ENCODE measurements around the gene SSTR5.

SSTR5 gene

DNA sequence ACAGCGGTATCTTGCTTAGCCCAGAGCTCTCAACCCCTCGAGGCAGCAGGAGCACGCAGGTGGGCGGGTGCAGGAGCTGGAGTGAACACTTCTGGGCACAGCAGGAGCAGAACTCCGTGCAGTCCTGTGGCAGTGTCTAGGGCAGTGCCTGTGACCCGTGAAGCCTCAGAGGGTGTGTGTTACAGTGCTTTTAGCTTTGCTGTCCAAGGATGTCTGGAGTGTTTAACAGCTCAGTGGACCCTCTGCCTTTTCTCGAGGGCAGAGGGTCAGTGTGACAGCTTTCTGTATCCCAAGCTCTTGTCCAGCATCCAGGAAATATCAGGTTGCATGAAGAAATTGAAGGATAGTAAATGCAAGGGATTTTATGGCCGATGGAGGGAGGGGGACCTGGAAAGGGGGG, 16.4 kb upstream of the SSTR5 start:
- no peak for DNase-seq

DNA sequence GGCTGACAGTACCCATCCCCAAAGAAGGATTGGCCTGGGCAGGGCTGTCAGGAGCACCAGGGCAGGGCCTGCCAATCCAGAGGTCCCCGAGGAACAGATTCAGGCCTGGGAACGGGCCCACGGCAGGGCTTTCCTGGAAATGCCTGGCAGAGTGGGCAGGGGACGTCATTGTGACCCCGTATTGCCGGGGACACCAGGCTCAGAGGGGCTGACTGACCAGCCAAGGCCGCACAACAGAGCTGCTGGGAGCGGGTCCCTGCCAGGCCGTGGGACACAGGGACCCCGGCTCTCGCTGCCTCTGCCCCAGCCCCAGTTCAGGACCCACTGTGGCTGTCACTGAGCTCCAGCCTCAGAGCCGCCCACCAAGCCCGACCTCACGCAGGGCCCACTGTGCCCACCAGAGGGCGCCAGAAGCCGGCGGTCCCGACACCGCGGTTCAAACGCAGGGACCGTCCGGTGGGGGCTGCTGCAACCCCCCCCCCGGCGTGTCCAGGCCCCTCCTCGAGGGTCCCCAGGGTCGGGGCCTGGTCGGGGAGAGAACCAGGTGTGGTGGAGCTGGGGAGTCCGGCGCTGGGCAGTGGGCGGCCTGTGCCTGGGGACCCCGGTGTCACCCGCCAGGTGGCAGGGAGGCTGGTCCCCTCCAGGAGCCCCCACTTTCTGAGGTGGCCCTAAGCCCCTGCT, 15.2 kb upstream of the SSTR5 start:
- DNase-seq, result no peak

DNA sequence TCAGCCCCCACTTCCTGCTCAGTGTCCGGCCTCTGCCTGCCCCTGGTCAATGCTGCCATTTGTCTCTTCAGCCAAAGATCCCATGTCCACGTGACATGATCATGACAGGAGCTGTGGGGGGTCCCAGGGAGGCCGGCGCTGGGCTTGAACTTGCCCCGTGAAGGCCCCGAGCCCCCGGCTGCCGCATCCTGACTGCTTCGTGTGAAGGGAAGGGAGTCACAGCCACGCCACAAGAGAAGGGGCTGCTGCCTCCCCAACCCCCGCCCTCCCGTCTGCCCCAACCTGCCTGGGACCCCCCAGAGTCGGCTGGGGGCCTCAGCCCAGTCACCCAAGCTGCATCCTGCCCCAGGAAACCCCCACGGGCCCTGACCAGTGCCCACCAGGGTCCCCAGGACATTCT, 14.3 kb upstream of the SSTR5 start:
- no peak for DNase-seq

DNA sequence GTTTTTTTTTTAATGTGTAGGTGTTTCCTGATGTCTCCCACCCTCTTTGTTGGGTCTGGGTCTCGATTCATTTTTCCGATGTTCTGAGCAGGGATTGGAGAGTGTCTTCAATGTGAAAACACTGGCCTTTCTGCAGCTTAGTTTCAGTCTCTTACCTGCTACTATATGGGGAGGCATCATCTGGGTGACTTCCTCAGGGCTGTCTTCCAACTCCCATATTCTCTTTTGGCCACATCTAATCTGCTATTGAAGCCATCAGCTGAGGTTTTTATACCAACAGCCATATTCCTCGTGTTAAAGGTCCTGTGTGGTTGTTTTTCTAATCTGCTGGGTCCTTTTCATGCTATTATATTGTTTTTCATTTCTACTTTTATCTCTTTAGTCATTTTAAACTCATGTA, 13.2 kb upstream of the SSTR5 start:
- no peak for DNase-seq

DNA sequence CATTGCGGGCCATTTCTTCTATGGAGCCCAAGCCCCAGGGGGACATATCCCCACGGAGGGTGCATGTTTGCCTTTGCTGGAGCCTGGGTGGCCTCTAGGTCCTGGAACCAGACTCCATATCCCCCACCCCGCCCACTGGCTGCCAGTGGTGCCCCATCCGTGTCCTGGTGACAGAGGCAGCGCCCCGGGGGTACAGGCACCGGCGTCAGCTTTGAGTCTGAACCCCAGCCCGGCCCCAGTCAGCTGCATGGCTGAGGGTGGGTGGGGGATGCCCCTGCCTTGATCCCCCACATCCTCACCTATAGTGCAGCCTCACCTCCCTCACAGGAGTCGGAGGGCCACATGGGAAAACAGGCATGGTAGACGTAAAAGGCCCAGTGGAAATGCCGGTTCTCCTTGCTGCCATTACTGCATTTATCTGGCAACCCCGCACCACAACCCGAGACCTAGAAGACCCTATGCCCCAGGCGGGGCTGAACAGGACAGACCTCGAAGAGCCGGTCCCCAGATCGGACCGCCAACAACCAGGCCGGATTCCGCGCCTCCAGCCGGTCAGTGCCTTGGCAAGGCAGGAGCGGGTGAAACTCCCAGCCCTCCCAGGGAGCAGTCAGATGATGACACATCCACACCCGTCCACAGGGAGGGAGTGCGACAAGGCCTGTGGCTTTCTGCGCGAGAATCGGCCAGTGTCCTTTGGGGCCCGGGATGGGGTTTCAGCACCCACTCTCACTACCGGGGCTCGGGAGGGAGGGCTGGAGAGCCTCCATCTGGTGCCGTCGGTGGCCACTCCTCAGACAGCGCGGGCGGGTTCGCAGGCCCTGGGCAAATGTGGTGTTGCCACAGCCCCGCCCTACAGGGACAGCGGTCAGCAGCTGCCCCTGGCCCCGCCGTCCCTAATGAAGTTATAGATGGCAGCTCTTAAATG, 11.9 kb upstream of the SSTR5 start:
- no peak for DNase-seq

DNA sequence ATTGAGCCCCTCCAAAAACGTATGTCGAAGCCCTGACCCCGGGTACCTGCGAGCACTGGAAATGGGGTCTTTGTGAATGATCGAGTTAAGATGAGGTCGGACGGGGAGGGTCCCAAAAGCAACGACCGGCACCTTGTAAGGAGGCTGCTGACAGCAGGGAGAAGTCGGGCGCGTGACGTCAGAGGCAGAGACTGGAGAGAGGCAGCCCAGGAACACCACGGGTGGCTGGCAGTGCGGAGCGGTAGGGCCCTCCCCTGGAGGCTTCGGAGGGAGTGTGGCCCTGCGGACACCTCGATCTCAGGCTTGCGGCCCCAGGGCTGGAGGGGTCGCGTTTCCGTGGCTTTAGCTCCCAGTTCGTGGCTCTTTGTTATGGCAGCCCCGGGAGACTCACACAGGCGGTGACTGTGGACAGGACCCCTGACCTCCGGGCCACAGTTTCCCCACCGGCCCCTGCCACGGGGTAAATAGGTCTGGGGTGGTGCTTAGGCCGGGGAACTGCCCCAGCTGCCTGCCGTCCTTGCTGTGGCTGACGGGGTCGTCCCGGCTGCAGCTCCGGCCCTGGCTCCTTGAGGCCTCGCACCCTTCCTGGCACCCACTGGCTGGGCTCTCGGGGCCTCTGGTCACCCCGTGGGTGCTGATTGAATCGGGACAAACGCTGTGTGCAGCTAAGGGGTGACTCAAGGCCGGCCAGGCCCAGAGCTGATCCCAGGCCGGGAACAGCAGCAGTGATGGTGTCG, 10.6 kb upstream of the SSTR5 start:
- no peak for DNase-seq

DNA sequence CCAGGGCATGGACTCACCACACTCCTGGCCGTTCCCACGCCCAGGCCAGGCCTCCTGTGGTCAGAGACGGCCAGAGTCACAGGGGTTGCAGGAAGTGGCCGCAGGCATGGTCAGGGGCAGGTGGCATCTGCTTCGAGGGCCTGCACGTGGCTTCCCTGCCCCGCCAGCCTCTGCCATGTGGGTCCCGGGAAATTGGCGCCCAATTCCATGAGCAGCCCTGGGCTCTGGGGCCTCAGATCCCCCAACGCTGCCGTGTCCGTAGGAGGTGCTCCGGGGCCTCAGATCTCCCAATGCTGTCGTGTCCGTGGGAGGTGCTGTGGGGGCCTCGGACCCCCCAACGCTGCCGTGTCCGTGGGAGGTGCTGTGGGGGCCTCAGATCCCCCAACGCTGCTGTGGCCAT, 9.7 kb upstream of the SSTR5 start:
- no peak for DNase-seq

DNA sequence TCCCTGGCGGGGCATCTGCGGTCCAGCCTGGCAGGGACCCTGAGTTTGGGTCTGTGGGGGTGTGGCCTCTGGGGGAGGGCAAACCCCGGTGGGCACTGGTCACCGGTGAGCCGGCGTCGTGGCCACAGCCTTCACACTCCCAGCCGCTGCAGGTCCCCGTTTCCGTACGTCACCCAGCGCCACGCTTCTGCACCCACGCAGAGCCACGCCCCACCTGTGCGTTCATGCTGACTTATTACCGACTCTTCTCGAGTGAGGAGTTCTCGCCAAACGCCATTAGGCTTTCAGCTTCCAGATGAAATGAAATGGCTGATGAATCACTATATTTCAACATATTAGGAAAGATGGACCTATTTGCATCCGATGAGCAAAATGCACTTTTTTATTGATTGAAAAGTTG, 8.8 kb upstream of the SSTR5 start:
- no peak for DNase-seq

DNA sequence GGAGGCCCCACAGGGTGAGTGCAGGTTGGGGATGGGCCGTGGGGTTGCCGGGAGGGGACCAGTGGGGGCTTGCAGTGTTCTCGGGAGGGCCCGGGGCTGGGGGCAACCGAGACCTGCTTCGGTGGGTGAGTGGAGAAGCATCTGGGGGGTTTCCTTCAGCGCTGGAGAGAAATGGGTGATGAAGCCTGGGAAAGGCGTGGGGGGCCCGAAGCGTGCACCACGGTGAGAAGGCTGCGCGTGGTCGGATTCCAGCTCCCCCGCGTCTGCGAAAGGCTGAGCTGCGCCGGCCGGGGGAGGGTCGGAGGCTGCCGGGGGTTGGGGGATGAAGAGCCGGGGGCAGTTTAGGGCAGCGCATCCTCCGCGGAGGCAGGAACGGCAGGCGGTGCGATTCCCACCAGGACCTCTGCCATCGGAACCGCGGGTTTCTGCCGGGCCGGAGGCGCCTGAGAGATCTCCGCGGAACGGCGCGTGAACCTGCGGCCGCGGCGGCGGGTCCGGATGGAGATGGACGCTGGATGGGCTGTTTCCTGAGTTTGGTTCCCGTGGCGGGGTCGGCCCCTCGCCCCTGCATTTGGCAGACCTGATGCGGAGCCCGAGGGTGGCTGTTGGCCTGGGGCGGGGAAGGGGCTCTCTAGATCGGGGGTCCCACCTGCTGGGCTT, 6.9 kb upstream of the SSTR5 start:
- DNase-seq, result no peak

DNA sequence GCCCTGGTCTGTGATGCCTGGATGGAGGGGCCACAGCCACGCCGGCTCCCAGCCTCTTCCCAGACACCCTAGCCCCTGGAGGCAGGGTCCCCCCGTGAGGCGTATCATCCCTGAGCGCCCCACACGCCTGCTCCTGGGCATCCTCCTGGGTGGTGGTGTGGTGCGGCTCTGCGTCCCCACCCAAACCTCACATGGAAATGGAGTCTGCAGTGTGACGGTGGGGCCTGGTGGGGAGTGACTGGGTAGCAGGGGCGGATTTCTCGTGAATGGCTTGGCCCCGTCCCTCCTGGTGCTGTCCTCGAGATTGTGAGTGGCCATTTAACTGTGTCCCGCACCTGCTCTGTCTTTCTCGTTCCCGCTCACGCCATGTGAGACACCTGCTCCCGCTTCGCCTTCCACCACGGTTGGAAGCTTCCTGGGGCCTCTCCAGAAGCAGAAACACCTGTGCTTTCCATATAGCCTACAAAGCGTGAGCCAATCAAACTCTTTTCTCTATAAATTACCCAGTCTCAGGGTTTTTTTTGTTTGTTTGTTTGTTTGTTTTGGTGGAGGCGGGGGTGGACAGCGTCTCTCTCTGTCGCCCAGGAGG, 5.9 kb upstream of the SSTR5 start:
- DNase-seq, result no peak

DNA sequence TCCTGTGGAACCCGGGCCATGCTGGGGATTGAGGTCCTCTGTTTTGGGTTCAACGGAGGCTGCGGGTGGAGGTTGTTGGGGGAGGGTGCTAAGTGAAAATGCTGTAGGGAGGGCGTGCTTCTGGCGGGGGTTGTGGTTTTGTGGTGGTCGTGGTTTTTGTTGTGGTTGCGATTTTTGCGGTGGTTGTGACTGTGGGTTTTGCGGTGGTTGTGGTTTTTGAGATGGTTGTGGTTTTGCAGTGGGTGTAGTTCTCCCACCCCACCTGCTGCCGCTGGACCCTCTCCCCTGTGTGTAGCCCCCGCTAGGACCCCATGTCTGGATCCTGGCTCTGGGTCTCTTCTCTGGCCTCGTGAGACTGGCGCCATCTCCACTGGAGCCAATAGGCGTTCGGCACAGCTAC, 4.9 kb upstream of the SSTR5 start:
- no peak for DNase-seq

DNA sequence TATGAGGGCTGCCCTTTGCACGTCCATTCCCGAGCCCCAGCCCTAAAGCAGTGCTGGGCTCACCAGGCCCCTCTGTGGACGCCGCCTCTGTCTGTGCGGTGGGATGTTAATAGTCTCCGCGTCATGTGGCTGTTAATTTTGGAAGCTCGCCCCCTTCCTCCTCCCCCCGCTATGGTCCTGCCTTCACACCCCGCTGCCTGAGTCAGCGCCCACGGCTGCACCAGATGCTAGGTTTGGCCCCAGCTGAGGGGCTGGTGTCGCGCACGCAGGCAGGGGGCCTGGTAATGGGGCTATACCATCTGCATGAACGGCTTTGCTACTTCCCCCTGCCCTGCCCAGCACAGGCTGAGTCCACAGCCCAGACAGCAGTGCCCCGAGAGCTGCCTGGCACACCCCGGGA, 4.1 kb upstream of the SSTR5 start:
- DNase-seq, result no peak

DNA sequence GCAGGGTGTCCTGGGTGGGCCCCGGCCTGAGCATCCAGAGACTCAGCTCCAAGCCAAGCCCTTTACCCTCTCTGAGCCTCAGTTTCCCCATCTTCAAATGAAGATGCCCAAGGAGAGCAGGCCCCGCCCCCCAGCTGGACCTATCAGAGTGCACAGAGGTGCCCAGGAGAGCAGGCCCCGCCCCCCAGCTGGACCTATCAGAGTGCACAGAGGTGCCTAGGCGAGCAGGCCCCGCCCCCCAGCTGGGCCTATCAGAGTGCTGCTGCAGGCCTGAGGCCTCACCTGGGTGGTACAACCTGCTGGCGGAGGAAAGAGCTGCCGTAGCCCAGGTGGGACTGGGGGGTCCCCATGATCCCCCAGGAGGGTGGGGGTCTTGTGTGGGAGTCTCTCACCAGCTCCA, 3.4 kb upstream of the SSTR5 start:
- DNase-seq, result no peak

DNA sequence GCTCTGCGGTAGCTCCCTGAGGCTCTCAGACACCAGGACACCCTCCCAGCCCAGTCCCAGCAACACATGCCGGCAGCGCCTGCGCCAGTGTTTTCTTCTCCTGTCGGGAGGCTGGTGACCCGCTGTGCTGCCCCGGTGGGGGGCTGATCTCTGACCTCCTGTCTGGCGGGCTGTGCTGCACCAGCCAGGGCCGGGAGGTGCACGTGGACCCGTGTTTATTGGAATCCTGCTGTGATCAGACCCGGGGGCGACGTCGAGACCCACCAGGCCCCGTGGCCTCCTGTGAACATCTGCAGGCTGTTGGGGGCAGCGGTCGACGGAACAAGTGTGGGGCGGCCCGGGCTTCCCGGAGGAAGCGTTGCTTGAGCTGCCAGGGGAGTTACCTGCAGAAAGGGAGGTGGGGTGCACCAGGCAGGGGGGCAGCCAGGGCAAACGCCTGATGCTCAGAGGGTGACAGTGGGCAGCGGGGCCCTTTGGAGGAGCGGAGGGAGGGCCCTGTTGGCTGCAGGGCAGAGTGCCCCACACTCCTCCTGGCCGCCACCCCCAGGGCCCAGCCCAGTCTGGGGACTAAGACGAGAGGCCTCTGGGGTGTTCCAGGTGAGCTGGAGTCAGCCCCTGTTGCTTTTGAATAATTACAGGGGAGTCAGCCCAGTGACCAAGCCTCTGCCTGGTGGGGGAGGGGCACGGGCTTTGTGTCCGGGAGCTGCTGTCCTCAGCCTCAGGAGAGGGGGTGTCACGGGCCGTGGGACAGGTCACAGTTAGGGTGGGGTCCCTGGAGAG, 2.3 kb upstream of the SSTR5 start:
- no peak for DNase-seq

DNA sequence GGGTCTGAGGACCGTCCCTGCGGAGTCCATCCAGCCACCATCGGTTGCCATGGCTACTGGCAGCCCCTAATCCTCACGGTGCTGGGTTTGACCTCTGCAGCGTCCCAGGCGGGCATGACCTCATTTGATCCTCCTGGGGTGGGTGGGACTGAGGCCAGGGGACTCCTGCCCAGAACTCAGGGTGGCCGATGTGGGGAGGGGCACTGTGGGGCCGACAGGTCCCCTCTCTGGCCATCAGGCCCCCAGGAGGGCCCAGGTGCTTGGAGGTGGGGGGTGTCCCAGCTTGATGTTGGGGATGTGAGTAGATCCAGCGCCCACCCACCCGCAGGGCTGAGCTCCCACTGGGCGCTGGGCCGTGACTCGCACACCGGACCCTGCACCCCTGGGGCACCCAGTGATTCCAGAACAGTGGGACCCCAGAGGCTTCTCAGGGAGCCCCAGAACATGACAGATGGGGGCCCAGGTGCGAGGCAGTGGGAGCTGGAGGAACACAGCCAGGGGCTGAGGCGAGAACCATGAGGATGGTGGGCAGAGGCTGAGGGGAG, 1.6 kb upstream of the SSTR5 start:
- no peak for DNase-seq

DNA sequence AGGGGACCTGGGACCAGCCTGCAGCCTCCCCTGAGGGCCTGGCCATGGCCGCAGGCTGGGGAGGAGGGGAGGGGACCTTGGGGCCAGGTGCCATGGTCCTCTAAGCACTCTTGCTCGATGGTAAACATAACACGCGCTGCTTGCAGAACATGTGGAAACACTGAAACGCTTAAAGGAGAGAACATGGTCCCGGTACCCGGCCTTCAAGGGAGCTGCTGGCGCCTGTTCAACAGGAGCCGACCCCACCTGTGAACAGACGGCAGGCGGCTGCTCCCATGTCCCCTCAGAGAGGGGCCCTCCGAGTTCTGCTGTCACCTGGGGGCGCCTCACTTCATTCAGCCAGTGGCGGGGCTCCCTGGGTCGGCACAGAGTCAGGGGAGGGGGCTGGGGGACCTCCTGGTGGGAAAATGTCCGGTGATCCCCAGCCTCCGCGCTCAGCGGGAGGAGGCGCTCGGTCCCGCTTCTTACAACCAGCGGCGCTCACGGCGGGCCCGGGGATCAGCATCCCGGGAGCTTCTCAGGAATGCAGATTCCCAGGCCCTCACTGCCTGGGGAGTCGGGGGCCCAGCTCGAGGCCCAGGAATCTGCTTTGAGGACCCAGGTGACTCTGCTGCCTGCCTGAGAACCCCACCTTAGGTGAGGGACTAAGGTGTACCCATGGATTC, 854 bp upstream of the SSTR5 start:
- no peak for DNase-seq

DNA sequence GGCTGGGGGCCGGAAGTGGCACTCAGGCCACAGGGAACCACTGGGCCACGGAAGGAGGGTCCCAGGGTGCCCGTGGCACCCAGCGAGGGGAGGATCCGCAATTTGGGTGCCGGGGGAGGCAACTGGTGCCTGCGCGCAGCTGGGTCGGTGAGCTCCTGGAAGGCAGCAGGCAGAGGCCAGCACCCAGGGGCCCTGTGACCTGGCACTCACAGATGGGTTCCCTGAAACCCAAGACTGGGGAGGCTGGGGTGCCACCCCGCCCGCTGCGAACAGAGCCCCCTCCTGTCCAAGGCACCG, 663 bp downstream of the SSTR5 start:
- DNase-seq, result no peak

DNA sequence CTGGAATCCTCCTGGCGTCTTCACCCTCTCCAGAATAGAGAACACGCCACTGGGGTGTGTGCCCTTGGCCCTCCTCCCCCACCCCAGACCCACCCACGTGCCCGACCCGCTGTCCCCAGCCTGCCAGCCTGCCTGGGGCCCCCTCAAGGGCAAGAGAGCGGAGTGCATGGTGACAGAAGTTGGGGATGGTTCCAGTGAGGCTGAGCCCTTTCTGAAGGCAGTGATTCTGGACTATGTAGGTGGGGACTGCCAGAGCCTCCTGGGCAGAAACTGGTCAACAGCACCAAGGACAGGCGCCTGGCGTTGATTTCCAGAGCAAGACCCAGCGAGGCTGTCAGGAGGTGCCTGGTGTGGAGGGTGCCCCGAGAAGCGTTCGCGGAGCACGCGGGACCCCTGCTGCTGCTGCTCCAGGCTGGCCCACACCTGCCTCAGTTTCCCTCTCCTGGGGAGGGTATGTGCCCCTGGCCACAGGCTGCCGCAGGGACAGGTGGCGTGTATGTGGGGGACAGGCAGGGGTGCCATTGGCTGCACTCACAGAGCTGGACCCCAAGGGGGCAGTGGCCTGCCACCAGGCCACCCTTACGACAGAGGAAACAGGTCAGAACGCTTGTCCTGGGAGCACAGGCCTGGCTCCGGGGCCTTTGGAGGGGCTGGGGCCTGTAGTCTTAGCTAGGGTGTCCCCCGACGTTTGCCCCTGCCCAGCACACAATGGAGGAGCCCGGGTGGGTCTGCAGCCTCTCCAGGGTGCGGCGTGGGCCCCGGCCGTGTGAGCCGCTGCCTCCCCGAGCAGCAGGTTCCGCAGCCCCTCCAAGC, 1.2 kb downstream of the SSTR5 start:
- no peak for DNase-seq

DNA sequence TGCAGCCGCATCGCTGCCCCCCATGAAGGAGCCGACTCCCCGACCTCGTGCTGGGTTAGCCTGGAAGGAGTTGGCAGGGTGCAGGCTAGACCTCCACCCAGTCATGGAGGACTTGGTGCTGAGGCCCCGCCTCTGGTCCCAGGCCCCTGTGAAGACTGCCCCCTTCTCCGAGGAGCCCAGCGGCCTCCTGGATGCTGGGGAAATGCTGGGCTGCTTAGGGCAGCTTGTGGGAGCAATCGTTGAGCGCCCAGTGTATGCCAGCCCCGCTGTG, 1.8 kb downstream of the SSTR5 start:
- no peak for DNase-seq

DNA sequence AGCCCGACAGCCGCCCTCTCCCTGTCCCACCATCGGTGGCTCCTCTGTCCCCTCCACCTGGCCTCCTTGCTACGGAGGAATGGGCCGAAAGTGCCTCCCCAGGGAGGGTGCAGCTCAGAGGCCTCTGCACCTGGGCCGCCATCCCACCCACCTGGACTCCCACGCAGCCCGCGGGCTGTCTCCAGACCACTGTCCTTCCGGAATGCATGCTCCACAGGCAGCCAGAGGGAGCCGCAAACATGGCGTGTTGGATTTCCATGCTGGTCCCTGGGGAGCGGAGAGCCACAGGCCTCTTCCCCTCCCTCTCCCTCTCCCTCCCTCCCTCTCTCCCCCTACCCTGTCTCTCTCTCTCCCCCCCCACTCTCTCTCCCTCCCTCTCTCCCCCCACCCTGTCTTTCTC, 3.0 kb downstream of the SSTR5 start:
- no peak for DNase-seq

Data from NCI-H1930 (cell line).